ENCODE results near the gene FPR2.
"Not testable (repeated sequence)": the region's sequence is repeated elsewhere in the genome, so short reads cannot be mapped to it uniquely, and the experiment has no call there.

The FPR2 gene, protein sequence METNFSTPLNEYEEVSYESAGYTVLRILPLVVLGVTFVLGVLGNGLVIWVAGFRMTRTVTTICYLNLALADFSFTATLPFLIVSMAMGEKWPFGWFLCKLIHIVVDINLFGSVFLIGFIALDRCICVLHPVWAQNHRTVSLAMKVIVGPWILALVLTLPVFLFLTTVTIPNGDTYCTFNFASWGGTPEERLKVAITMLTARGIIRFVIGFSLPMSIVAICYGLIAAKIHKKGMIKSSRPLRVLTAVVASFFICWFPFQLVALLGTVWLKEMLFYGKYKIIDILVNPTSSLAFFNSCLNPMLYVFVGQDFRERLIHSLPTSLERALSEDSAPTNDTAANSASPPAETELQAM

DNA sequence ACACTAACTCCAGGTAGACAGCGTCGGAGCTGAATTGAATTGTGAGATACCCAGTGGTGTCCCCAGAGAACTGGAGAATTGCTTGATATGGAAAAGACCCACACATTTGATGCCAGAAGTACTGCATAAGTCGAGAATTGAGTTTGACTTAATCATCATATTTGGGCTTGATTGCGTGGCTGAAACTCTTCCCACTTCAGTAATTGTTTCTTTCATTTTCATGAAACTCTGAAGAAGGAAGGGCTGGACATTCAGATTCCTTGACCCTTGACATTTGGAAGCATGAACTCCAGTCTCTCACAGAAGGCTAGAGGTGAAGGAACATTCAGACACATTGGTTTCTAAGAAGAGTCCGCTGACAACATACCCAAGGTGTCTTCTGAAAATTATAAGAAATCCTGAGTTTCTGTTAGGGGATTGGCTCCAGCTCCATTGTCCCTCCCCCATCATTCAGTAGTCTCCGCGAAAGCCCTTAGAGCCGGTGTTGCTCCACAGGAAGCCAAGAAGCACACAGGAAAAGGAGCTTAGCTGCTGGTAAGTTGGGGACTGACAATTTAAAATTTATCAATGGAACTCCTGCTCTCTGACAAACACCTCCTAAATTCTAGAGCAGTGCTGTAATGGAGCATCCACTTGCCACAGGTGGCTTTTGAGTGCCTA, at the start of gene FPR2:
Gene FPR2, plus strand, starts transcription at position 484 of the 660 bp plus-strand sequence. CDS start 7,479 bp downstream, outside the sequence.
- no peak for DNase-seq (ENCODE audit: low read depth)

DNA sequence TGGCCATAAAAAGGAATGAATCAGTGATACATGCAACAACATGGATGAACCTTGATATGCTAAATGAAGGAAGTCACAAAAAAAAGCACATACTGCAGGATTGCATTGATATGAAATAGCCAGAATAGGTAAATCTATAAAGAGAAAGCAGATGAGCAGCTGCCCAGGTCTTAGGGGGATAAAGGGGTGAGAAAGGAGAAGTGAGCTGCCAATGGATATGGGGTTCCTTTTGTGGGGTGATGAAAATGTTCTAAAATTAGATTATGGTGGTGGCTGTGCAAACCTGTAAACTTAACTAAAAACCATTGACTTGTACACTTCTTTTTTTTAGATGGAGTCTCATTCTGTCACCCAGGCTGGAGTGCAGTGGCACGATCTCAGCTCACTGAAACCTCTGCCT, 49.3 kb upstream of the FPR2 start:
- DNase-seq (ENCODE audit: low read depth), result no peak

GRCh38 chr19:51712461-51713081, 48.4 kb upstream of the FPR2 start:
- no peak for DNase-seq (ENCODE audit: low read depth)

DNA sequence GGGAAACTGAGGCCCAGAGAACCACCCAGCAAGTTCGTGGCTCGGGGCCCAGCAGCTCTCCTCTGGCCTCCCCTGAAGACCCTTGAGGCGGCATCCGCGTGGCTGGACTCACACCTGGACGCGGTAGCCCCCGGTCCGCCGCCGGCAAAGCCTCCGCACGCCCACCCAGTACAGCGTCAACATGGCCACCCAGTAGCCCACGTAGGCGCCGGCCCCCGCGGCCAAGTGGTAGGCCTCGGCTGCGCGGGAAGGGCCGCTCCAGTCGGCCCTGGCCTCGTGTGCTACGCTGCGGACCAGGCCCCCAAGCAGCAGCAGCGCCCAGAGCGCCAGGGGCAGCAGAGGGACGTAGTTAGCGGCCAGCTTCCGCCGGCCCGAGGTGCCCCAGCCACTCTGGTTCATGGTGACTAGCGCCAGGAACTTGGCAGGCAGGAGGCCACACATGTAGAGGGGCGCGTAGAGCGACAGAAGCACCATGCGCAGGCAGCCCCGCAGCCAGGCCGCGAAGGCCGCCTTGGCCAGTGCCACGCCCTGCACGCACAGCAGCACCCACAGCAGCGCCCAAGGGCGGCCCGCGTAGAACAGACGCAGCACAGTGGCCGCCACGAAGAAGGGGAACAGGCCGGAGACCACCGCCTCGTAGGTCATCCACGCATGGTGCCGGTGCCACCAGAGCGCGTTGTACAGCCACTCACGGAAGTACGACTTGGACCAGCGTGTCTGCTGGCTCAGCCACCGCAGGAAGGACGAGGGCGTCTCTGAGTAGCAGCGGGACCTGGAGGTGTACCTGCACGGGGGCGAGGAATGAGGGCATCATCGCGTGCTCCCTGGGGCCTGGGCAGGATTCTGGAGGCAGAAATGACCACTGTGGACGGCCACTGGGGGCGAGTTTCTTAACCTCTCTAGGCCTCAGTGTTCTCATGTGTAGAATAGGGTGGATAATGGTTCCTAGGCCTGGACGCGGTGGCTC, 47.4 kb upstream of the FPR2 start:
- no peak for DNase-seq (ENCODE audit: low read depth)

DNA sequence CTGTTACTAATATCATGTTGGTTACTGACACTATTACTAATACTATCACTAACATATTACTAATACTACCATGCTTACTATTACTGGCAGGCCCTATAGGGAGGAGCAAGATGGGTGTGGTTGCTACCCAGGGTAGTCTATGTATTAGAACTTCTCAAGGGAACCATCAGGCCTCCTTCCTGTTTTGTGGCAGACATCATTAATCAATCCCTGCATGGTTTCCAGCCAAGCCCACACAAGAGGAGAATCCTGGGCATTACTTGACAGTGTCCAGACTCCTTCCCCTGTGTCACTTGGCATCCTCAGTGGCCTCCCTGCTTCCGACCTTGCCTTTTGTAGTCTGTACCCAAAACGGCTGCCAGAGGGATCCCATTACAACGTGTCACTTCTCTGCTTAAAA, 46.1 kb upstream of the FPR2 start:
- DNase-seq (ENCODE audit: low read depth), result no peak

GRCh38 chr19:51715850-51716249, 45.1 kb upstream of the FPR2 start:
- DNase-seq (ENCODE audit: low read depth), result no peak

GRCh38 chr19:51716925-51717324, 44.1 kb upstream of the FPR2 start:
- DNase-seq (ENCODE audit: low read depth), result no peak

GRCh38 chr19:51719251-51719988, 41.6 kb upstream of the FPR2 start:
- DNase-seq (ENCODE audit: low read depth), result no peak

- DNase-seq (ENCODE audit: low read depth), result no peak
Measured at GRCh38 chr19:51721905-51722304, 39.1 kb upstream of the FPR2 start.

- DNase-seq (ENCODE audit: low read depth), result no peak
Measured at GRCh38 chr19:51722492-51722891, 38.5 kb upstream of the FPR2 start.

GRCh38 chr19:51724543-51724942, 36.4 kb upstream of the FPR2 start:
- no peak for DNase-seq (ENCODE audit: low read depth)

DNA sequence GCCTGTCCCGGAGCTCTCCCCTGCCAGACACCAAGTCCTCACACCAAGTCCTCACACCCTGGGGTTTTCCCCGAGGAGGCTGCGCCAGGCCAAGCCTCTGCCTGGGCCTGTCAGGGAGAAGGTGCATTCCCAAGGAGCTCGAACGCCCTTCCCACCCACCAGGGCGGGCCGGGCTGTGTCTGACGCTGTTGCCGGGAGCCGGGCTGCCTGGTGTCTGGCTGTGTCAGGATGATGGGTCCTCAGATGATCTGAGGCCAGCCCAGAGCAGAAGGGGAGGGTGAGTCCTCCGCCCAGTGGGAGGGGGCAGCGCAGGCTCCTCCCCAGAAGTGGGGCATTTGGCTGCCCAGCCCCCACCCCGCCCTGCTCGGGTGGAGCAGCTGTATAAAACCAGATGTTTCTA, 34.9 kb upstream of the FPR2 start:
- no peak for DNase-seq (ENCODE audit: low read depth)

GRCh38 chr19:51727349-51727880, 33.6 kb upstream of the FPR2 start:
- DNase-seq (ENCODE audit: low read depth), result no peak

DNA sequence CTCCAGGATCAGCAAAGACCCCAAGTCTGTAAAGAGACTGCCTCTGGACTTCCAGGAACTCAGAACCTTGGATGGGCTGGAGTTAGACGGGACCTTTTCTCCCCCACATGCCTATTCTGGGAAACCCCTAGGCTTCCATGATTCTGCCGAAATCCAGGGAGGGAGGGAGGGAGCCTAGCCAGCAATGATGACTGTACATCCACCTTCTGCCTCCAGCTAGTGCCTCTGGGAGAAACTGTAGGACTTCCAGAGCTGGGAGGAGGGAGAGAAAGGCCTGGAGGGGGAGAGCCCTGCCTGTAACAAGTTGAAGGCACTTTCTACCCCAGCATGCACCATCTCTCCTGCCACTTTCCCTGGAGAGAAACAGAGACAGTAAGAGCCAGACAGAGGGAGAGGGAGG, 31.2 kb upstream of the FPR2 start:
- DNase-seq (ENCODE audit: low read depth), result no peak

DNA sequence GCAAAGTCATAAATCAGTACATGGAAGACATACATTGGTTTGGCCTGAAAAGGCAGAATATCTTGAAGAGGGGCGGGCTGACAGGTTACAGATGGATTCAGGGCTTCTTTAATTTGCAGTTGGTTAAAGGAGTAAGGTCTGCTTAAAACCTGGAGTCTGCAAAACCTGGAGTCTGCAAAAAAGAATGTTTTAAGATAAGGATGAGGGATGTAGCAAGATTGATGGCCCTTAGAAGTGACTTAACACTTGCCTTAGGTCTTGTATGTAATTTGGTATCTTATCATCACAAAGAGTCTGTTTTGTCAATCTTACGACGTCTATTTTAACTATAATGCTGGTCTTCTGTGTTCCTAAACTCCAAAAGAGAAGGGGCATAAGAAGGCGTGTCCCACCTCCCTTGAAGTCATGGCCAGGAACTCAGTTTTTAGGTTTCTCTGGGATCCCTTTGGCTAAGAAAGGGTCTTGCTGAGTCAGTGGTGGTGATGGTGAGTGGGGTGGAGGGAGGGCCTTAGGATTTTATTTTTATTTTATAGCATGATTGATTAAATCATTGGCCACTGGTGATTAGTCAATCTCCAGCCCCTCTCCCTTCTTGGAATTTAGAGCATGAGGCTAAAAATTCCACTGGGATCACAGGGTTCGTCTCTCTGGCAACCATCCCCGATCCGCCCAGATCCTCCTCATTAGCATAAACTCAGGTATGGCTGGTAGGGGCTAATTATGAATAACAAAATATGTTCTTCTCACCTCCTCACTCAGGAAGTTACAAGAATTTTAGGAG, 27.0 kb upstream of the FPR2 start:
- DNase-seq (ENCODE audit: low read depth), result no peak

DNA sequence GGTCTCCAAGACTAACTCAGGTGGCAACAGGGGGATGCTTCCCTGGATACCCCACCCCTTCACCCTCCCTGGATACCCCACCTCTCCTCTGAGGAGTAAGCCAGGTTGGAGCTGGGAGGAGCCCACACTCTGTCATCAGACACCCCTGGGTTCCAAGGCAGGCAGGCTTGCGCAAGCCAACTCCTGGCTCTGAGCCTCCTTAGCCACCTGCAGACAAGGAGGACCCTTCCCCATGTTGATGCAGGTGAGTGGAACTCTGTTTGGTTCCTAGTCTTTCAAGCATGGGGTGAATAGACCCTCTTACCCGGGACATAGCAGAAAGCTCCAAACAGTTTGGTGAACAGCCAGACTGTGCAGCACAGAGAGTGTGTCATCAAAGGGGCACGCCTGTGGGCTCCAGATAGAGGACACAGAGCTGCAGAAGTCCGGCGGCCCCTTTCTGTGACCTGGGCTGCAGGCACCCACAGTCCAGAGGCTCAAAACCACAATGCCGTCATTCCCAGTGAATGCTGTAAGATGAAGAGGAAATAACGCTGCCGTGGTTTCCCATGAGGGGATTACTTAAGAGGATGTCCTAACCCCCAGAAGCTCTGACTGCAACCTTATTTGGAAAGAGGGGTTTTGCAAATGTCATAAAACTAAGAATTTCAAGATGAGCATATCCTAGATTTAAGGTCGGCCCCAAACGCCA, 25.1 kb upstream of the FPR2 start:
- DNase-seq (ENCODE audit: low read depth), result no peak

GRCh38 chr19:51737389-51737788, 23.6 kb upstream of the FPR2 start:
- DNase-seq (ENCODE audit: low read depth), result no peak

DNA sequence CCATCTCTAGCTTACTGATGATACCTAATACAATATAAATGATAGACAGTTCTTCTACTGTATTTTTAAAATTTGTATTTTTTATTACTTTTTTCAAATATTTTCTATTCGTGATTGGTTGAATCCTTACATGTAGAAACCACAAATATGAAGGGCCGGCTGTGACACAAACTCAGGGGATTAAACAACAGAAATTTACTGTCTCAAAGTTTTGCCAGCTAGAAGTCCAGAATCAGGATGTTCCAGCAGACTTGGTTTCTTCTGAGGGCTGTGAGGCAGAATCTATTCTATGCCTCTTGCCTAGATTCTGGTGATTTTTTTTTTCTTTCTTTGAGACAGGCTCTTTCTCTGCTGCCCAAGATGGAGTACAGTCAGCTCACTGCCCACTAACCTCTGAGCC, 23.1 kb upstream of the FPR2 start:
- DNase-seq (ENCODE audit: low read depth), result no peak

GRCh38 chr19:51738523-51738922, 22.5 kb upstream of the FPR2 start:
- not testable (repeated sequence) for DNase-seq (ENCODE audit: low read depth)

All from activated gamma-delta T cell treated with anti-CD3 and anti-CD28 coated beads, Interleukin-2, amount 50 U/mL, for 16 hours (primary cell).